Measurements from ENCODE around the gene OPCML. TPM values are rescaled to one million over a fixed set of nuclear protein-coding genes. Genes with fewer than 3 reads are reported as not detected.

OPCML gene
- polyA plus RNA-seq, 1 donor from 2014 or later, result 11.6 TPM

GRCh38 chr11:132771746-132772145, 760.6 kb downstream of the OPCML start:
- Histone ChIP-seq H3K79me2 (replicated peaks; ENCODE audit: insufficient read depth, low read length) (no peaks in the 10 kb centered on the region), H3K4me2 (ENCODE audit: low read length) (no peak overlapping the region), H3K36me3 (ENCODE audit: insufficient read depth, low read length) (no peaks in the 10 kb centered on the region), H2AFZ (ENCODE audit: low read depth, low read length) (no peak overlapping the region), H3K27ac (ENCODE audit: low read length) (no peak overlapping the region), H3K9me2 (ENCODE audit: insufficient read depth, low read length) (no peaks in the 10 kb centered on the region), H3F3A (ENCODE audit: insufficient read depth, low read length, poor library complexity, severe bottlenecking) (no peaks in the 10 kb centered on the region), H3K4me3 (ENCODE audit: low read length) (no peak overlapping the region), H3K9ac (ENCODE audit: low read length) (no peak overlapping the region), H3K27me3 (ENCODE audit: insufficient read depth, low read depth, low read length) (no peaks in the 10 kb centered on the region), H4K20me1 (ENCODE audit: insufficient read depth) (no peaks in the 10 kb centered on the region), H3K9me3 (ENCODE audit: low read length) (no peaks in the 10 kb centered on the region)
- TF ChIP-seq SMC3 (conservative IDR thresholded peaks at IDR 0.05; ENCODE audit: poor library complexity) (no peak), POLR2AphosphoS5 (IDR thresholded peaks at IDR 0.05) (no peak), TAF1 (IDR thresholded peaks at IDR 0.05; ENCODE audit: low read depth) (no peak), EP300 (conservative IDR thresholded peaks at IDR 0.05; ENCODE audit: poor library complexity, severe bottlenecking) (no peak), RAD21 (conservative IDR thresholded peaks at IDR 0.05) (no peak)
- TF ChIP-seq, protein P1, sequence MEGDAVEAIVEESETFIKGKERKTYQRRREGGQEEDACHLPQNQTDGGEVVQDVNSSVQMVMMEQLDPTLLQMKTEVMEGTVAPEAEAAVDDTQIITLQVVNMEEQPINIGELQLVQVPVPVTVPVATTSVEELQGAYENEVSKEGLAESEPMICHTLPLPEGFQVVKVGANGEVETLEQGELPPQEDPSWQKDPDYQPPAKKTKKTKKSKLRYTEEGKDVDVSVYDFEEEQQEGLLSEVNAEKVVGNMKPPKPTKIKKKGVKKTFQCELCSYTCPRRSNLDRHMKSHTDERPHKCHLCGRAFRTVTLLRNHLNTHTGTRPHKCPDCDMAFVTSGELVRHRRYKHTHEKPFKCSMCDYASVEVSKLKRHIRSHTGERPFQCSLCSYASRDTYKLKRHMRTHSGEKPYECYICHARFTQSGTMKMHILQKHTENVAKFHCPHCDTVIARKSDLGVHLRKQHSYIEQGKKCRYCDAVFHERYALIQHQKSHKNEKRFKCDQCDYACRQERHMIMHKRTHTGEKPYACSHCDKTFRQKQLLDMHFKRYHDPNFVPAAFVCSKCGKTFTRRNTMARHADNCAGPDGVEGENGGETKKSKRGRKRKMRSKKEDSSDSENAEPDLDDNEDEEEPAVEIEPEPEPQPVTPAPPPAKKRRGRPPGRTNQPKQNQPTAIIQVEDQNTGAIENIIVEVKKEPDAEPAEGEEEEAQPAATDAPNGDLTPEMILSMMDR (IDR thresholded peaks at IDR 0.05; ENCODE audit: poor library complexity, severe bottlenecking), result no peak
- TF ChIP-seq, protein P2, sequence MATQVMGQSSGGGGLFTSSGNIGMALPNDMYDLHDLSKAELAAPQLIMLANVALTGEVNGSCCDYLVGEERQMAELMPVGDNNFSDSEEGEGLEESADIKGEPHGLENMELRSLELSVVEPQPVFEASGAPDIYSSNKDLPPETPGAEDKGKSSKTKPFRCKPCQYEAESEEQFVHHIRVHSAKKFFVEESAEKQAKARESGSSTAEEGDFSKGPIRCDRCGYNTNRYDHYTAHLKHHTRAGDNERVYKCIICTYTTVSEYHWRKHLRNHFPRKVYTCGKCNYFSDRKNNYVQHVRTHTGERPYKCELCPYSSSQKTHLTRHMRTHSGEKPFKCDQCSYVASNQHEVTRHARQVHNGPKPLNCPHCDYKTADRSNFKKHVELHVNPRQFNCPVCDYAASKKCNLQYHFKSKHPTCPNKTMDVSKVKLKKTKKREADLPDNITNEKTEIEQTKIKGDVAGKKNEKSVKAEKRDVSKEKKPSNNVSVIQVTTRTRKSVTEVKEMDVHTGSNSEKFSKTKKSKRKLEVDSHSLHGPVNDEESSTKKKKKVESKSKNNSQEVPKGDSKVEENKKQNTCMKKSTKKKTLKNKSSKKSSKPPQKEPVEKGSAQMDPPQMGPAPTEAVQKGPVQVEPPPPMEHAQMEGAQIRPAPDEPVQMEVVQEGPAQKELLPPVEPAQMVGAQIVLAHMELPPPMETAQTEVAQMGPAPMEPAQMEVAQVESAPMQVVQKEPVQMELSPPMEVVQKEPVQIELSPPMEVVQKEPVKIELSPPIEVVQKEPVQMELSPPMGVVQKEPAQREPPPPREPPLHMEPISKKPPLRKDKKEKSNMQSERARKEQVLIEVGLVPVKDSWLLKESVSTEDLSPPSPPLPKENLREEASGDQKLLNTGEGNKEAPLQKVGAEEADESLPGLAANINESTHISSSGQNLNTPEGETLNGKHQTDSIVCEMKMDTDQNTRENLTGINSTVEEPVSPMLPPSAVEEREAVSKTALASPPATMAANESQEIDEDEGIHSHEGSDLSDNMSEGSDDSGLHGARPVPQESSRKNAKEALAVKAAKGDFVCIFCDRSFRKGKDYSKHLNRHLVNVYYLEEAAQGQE (IDR thresholded peaks at IDR 0.05; ENCODE audit: borderline replicate concordance), result no peak

DNA sequence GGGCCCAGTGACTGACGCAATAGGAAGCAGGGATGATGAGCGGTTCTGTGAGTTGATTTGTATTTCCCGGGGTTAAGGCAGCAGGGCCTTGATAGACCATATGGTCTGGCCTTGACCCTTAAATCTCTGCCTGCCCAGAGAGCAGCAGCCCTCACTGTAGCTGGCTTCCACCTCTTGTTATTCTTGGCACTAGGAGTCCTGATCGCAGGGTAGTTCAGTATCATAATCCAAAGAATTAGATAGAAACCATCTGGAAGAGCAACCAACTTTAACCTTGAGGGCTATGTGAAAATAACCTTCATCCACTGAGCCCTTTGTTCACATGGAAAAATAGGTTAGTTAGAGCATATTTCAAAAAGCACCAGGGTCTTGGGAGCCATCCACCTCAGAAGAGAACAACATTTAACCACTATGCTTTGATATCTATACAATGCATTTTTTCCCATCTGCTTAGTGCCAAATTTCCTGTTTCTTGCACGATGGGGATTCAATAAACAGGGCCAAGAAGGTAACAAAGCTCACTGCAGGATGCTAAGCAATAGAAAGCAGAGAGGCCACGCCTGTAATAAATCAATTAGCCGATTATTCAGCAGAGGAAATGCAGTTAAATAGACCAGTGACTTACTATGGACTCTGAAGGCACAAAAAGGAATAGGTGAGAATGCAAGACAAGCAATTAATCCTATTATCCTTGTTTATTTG, 761.3 kb downstream of the OPCML start:
- H3K4me2 ChIP-seq (ENCODE audit: low read length), result no peak overlapping the region
- H3K9me2 ChIP-seq (ENCODE audit: insufficient read depth, low read length), result no peaks in the 10 kb centered on the region
- TF ChIP-seq EZH2 (IDR thresholded peaks at IDR 0.05; ENCODE audit: borderline replicate concordance, insufficient read depth, low read length, poor library complexity, severe bottlenecking), result no peak
- TF ChIP-seq EP300 (conservative IDR thresholded peaks at IDR 0.05; ENCODE audit: poor library complexity, severe bottlenecking), result no peak
- TF ChIP-seq TAF1 (IDR thresholded peaks at IDR 0.05; ENCODE audit: low read depth), result no peak
- TF ChIP-seq, protein P2 (IDR thresholded peaks at IDR 0.05; ENCODE audit: borderline replicate concordance), result no peak
- no peak overlapping the region for H3K9ac ChIP-seq (ENCODE audit: low read length)
- no peaks in the 10 kb centered on the region for H3K36me3 ChIP-seq (ENCODE audit: insufficient read depth, low read length)
- no peaks in the 10 kb centered on the region for H3F3A ChIP-seq (ENCODE audit: insufficient read depth, low read length, poor library complexity, severe bottlenecking)
- no peak overlapping the region for H3K4me3 ChIP-seq (ENCODE audit: low read length)
- no peaks in the 10 kb centered on the region for H3K79me2 ChIP-seq (replicated peaks; ENCODE audit: insufficient read depth, low read length)
- no peaks in the 10 kb centered on the region for H4K20me1 ChIP-seq (ENCODE audit: insufficient read depth)
- no peak overlapping the region for H3K27ac ChIP-seq (ENCODE audit: low read length)
- no peak overlapping the region for H2AFZ ChIP-seq (ENCODE audit: low read depth, low read length)
- no peaks in the 10 kb centered on the region for H3K27me3 ChIP-seq (ENCODE audit: insufficient read depth, low read depth, low read length)
- H3K9me3 ChIP-seq (ENCODE audit: low read length), result no peaks in the 10 kb centered on the region
